SKM-1 (cell line): ENCODE results near the gene PNKP.

Experiments used
- DNase-seq: peaks from one replicate; lab custom pipeline; 2025; ENCODE audit not compliant: unreplicated experiment; lab: John Stamatoyannopoulos, UW

PNKP gene

DNA sequence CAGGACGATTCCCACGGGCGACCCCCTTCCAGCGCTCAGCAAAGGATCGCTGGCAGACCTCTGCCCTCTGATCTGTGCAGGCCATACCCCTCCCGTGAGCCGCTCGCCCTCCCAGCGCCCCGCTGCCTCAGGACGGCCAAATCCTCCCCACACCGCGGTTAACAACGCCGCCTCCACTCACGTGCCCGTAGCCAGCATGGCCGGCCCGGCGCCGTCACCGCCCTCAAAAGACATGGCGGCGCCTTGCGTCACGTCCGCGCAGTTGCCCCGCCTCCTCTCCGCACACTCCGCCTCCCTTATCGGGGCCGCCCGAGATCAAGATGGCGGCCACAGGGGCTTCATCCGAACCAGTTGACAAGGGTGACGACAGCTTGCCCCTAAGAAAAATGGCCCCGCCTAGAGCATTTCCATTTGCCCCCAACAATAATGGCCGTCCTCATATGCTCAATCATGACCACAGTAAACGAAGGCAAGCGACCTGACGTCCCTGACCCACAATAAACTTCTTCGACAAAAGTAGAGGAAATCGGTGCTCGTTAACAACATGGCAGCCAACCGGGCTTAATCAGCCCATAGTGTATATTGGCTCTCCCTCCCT lies 9.1 kb upstream of the PNKP start:
- DNase-seq, result peak; percentile 66

DNA sequence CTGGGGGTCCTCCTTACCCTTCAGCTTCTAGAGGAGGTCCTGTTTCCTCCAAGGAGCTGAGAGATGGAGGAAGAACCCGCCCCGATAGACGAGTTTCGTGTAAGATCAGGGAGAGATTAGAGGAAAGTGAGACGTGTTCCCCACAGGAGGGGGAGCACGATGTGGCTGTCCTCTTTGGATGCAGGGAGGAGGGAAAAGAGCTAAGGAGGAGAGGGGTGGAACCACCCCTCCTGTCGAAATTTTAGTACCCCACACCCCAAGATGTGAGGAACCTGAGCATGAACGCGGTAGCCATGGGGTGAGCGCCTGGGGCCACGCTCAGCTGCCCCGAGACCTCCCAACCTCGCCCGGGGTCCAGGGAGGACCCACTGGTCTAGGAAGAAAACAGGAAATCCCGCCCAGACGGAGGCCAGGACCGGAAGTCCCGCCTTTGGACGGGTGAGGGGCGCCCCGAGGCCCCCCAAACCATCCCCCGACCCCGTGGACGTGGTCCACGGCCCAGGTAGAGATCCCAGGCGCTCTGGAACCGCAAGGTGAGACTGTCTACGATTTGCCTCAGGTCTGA lies 8.6 kb upstream of the PNKP start:
- no peak for DNase-seq

GRCh38 chr19:49875177-49875576 lies 7.8 kb upstream of the PNKP start:
- DNase-seq, result no peak

GRCh38 chr19:49874503-49875157 lies 7.3 kb upstream of the PNKP start:
- no peak for DNase-seq

- DNase-seq, result no peak
Observed at GRCh38 chr19:49873834-49874233, 6.5 kb upstream of the PNKP start.

GRCh38 chr19:49873129-49873521 lies 5.7 kb upstream of the PNKP start:
- no peak for DNase-seq

DNA sequence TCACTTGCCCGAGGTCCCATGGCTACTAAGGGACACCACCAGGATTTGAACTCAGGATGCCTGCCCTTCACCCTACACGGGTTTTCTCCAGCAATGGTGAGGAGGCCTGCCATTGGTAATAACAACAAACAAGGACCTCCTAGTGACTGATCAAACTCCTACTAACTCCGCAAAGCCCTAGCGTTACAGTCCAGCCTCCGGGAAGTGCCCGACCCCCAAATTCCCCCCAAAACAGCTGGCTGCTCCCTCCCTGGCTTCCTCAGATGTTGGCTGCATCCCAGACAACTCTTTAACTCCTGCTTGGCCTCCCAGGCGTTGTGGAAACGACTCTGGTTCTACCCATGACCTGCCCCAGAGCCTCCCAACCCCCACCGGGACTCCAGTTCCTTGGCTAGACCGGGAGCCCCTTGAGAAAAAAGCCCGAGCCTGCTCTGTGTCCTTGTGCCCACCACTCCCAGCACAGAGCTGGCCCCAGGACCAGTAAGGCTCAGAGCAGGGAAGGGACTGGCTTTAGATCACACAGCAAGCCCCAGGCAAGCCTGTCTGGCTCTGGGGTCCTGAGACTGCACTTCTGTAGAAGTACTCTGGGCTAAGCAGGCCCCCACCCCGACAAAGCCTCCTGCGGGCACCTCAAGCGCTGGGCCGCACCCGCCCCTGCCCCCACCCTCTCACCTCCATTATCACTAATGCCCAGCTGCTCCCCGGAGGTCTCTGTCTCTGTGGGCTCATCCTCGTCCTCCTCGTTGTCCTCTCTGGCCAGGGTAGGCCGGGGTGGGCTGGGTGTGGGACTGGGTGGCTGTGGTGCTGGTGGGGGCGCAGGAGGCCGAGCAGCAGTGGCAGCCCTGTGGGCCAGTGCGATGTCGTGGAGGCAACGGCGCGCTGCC lies 5.1 kb upstream of the PNKP start:
- no peak for DNase-seq

DNA sequence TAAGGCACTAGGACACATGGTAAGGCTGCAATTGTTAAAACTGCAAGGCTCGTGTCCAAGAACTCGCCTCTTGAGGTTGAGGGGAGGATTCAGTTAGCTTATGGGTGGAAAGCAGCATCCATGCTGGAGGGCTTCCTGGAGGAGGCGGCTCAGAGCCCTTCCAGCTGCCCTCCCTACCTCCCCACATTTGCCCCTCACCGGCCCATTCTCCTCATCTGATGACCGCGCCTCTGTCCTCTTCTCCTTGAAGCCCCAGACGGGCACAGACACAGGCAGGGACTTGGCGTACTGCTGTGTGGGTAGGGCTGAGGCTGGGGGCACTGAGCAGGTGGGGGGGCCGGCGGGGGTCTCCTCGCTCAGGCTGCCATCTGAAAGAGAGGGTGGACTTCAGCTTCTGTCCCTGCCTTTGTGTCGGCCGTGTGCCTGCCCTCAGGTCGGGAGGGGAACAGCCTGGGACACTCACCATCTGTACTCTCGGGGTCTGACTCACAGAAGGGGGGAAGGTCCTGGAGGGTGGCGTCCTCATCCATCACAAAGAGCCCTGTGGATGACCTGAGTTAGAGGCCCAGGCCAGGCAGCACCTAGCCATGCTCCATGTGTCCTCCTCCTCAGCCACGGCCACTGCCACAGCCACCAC lies 4.1 kb upstream of the PNKP start:
- no peak for DNase-seq

DNA sequence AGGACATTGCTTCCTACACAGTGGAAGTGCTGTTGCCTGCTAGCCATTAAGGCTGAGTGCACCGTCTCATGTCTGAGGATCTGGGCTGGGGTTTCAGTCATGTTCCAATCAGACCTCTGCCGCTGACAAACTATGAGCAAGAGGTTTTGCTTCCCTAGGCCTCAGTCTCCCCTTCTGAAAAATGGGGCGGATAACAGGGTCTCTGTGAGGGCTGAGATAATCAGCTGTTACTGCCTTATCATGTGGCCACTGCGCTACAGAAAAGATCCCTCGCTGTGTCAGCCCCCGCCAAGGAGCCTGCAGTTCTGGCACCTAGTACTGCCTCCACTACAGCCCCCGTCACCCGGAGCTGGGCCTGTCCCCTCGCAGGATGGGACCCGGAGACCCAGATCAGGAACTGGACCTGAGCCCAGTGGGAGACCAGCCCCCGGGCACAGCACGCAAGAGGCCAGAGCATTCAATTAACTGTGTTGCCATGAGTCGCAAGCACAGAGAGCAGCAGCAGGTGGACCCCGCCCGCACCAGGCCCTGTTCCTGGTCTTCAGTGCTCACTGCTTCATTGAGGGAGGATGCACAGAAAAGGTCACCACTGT lies 3.0 kb upstream of the PNKP start:
- no peak for DNase-seq

GRCh38 chr19:49869484-49870308 lies 2.3 kb upstream of the PNKP start:
- DNase-seq, result peak; percentile 96

GRCh38 chr19:49869009-49869483 lies 1.7 kb upstream of the PNKP start:
- DNase-seq, result no peak

DNA sequence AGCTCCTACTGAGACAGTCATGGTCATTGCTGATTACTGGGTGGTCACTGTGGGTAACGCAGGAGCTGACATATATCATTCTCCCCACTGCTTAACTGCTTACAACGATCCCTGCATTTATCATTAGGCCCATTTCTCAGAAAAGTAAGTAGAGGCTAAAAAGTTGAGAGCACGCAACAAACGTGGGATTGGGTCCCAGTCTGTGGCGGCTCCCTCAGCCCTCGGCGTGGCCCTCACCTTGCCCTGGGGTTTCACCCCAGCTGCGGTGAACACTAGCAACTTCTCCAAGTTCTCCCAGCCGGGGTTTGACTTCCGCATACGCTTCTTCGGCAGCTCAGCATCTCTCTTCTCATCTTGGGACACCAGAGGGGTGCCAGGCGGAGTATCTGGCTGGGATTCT lies 2.5 kb downstream of the PNKP start:
- DNase-seq, result no peak

- DNase-seq, result no peak
Observed at GRCh38 chr19:49863935-49864320, 3.4 kb downstream of the PNKP start.

GRCh38 chr19:49863254-49863934 lies 4.0 kb downstream of the PNKP start:
- no peak for DNase-seq

GRCh38 chr19:49862391-49863253 lies 4.8 kb downstream of the PNKP start:
- DNase-seq, result no peak

- no peak for DNase-seq
Observed at GRCh38 chr19:49861541-49862378, 5.6 kb downstream of the PNKP start.

DNA sequence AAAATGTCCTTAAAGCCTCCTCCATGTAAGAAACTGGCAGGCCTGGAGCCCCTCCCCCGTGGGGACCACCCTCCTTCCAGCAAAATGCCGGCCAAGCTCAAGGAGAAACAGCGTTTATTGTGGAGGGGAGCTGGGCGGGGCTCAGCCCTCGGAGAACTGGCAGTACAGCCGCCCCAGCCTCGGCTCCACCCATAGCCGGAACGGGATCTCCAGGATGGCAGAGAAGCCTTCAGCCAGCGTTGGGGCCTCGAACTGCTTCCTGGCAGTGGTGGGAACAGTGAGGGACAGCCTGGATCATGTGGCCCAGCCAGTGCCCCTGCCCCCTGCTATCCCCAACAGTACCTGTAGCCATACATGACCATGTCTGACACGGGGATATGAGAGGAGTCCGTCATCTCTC lies 6.3 kb downstream of the PNKP start:
- DNase-seq, result no peak
